GM21723 (cell line): ENCODE measurements around the gene ACCS.

Experiments
- ATAC-seq: cut with Tn5 transposase; IDR thresholded peaks from one replicate; pipeline ENCODE4 v1.9.1; 2021; ENCODE audit warnings: mild to moderate bottlenecking, moderate library complexity; ENCODE audit not compliant: unreplicated experiment

Gene ACCS

DNA sequence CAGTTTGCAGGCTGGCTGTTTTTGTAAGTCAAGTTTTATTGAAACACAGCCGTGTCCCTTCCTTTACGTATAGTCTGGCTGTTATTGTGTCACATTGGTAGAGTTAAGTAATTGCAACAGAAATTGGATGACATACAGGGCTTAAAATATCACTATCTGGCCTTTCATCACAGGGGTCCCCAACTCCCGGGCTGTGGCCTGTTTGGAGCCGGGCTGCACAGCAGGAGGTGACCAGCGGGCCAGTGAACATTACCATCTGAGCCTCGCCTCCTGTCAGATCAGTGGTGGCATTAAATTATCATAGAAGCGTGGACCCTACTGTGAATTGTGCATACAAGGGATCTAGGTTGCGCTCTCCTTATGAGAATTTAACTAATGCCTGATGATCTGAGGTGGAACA, 61.1 kb downstream of the ACCS start:
- ATAC-seq, result no peak

DNA sequence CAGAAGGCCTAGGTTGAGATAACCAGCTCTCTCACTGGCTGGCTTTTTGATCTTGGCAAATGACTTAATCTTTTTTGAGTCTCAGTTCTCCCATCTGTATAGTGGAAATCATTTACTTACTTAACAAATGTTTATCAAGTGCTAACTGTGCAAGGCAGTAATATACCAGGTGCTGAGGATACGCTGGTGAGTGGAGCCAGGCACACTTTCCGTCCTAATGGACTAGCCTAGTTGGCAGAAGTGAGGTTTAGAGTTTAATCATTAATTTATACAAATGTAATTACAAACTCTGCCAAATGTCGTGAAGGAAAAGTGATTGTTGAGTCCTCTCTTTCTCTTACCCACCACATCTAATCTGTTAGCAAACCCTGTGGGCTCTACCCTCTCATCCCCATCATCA, 62.7 kb downstream of the ACCS start:
- ATAC-seq, result no peak

DNA sequence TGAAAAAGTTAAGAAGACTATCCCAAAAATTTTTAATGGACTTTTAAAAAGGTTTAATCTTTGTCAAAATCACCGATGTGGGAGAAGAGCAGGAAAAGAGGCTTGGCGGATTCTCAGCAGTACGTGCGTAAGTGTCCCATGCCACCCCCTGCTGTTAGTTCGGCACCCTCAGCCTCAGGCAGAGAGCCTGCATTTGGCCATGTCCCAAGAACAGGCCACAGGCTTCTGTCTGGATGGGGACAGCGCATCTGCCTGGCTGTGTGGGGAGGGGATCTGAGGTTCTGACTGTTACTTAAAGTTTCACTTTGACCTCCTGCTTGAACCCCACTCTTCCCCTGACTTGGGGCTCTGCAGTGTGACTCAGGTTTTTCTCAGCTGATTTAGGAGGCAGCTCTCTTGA, 64.7 kb downstream of the ACCS start:
- no peak for ATAC-seq

DNA sequence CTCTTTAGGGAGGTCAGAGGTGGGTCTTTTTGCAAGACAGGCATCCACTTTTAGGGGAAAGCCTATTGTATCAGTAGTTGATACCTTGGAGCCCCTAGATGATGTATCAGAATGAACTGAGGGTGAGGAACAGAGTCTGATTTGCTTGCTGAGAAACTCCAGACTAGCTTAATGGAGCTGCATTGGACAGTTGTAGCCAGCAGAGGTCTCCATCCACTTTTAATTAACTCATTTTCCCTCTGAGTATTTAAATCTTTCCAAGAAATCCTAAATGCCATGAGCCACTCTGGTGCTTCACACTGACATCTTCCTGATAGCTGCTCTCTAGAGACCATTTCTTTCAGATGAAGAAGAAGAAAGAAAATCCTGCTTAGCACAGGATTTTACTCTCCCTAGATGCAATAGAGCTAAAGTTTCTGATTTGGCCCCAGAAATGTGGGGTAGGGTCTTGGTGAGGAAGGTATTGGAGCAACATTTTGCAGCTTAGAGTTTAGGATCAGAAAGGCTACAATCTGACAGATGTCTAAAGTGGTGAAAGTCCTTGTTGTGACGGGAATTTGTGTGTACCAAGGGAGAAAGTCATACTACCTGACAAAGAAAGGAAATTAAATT, 67.4 kb downstream of the ACCS start:
- no peak for ATAC-seq
